ENCODE data around the gene CLSTN2.

- TF ChIP-seq, protein P1, sequence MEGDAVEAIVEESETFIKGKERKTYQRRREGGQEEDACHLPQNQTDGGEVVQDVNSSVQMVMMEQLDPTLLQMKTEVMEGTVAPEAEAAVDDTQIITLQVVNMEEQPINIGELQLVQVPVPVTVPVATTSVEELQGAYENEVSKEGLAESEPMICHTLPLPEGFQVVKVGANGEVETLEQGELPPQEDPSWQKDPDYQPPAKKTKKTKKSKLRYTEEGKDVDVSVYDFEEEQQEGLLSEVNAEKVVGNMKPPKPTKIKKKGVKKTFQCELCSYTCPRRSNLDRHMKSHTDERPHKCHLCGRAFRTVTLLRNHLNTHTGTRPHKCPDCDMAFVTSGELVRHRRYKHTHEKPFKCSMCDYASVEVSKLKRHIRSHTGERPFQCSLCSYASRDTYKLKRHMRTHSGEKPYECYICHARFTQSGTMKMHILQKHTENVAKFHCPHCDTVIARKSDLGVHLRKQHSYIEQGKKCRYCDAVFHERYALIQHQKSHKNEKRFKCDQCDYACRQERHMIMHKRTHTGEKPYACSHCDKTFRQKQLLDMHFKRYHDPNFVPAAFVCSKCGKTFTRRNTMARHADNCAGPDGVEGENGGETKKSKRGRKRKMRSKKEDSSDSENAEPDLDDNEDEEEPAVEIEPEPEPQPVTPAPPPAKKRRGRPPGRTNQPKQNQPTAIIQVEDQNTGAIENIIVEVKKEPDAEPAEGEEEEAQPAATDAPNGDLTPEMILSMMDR (conservative IDR thresholded peaks at IDR 0.05; ENCODE audit: low read depth, low read length): no peak
- no peak for TF ChIP-seq POLR2A (IDR thresholded peaks at IDR 0.05; ENCODE audit: low read depth, low read length)
- TF ChIP-seq MXI1 (IDR thresholded peaks at IDR 0.05; ENCODE audit: borderline replicate concordance, low read depth, low read length): no peak
- TF ChIP-seq MAZ (IDR thresholded peaks at IDR 0.05; ENCODE audit: borderline replicate concordance, low read depth, low read length): no peak
Observed at GRCh38 chr3:140252812-140253656, 318.0 kb downstream of the CLSTN2 start.

All from IMR-90 (cell line).